SK-N-SH treated with all-trans-retinoic acid at 6 μM for 48 hours (cell line): ENCODE measurements around the gene SMARCAL1.

ENCODE experiments used
- ARNTL ChIP-seq: fragments of 450-650 bp; formaldehyde crosslinking; IDR thresholded peaks from 2 replicates; pipeline ENCODE4 v1.5.0; 2020; ENCODE audit warnings: low read depth, mild to moderate bottlenecking, moderate library complexity, borderline replicate concordance
- ISL1 ChIP-seq: fragments of 250-450 bp; sonication (Bioruptor Pico); IDR thresholded peaks from 2 replicates; pipeline ENCODE4 v2.1.2; 2022; ENCODE audit warnings: mild to moderate bottlenecking, moderate library complexity
- ZFP30 ChIP-seq: fragments of 450-650 bp; formaldehyde crosslinking; IDR thresholded peaks from 2 replicates; pipeline ENCODE4 v1.5.0; 2022; ENCODE audit warnings: mild to moderate bottlenecking, moderate library complexity
- TF ChIP-seq, protein P1 (sequence below): fragments of 250-450 bp; sonication (Bioruptor Pico); IDR thresholded peaks from 2 replicates; pipeline ENCODE4 v1.8.0; 2020; ENCODE audit warnings: mild to moderate bottlenecking, moderate library complexity, borderline replicate concordance

DNA sequence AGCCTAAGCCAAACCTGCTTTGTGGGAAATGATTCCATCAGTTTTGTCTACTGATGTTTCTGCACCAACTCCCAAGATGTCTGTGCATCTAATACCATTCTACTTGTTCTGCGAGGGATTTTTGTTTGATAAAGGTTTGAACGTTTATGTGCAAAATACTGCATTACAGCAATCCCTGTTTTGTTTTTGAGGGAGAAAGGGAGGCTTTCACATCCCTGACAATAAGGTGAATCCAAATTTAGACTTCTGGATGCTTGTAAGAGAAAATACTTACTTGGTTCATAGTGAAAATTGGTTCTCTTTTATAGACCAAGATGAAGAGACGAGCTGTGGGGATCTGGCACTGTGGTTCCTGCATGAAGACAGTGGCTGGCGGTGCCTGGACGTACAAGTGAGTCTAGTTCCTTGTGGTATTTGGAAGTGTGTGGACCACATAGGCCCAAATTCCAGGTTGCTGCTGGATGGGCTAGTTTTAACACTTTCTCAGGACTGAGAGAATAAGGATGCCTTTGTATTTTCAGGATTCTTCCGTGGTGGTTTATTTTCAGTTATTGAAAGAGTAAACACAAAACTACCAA, 87.4 kb downstream of the SMARCAL1 start:
- TF ChIP-seq ZFP30 (CRISPR knock-in tag) = no peak
- TF ChIP-seq ISL1 = no peak
- TF ChIP-seq, protein P1, sequence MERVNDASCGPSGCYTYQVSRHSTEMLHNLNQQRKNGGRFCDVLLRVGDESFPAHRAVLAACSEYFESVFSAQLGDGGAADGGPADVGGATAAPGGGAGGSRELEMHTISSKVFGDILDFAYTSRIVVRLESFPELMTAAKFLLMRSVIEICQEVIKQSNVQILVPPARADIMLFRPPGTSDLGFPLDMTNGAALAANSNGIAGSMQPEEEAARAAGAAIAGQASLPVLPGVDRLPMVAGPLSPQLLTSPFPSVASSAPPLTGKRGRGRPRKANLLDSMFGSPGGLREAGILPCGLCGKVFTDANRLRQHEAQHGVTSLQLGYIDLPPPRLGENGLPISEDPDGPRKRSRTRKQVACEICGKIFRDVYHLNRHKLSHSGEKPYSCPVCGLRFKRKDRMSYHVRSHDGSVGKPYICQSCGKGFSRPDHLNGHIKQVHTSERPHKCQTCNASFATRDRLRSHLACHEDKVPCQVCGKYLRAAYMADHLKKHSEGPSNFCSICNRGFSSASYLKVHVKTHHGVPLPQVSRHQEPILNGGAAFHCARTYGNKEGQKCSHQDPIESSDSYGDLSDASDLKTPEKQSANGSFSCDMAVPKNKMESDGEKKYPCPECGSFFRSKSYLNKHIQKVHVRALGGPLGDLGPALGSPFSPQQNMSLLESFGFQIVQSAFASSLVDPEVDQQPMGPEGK (CRISPR knock-in tag) = no peak
- no peak for TF ChIP-seq ARNTL (CRISPR knock-in tag)
